K562 (cell line): ENCODE results near the gene PHACTR3.

ENCODE experiments used
- CTCF ChIP-seq, 3 experiments: IDR thresholded peaks in 2 of 3; conservative IDR thresholded peaks in 1 of 3; 2 replicates each; pipeline ENCODE4 v1.5.1; 2011 to 2012; ENCODE audit warnings: low read length in 3 of 3, mild to moderate bottlenecking in 3 of 3, control low read depth in 2 of 3, improper control_type of control experiment in 1 of 3, inconsistent platforms in 1 of 3, low read depth in 1 of 3, mixed read lengths in 1 of 3, moderate library complexity in 1 of 3; ENCODE audit not compliant: insufficient read depth in 2 of 3
- NFE2L1 ChIP-seq: fragments of 450-650 bp; IDR thresholded peaks from 2 replicates; pipeline ENCODE4 v1.6.1; 2016; ENCODE audit warnings: missing genetic modification characterization, low read depth, mild to moderate bottlenecking, missing compliant biosample characterization, moderate library complexity, borderline replicate concordance
- POLR2A ChIP-seq: fragments of 450-650 bp; conservative IDR thresholded peaks from 2 replicates; pipeline ENCODE4 v1.6.1; 2016
- SIN3B ChIP-seq: fragments of 450-650 bp; IDR thresholded peaks from 2 replicates; pipeline ENCODE4 v1.6.1; 2017; ENCODE audit warnings: low read depth, mild to moderate bottlenecking, moderate library complexity
- SMARCC2 ChIP-seq: fragments of 450-650 bp; IDR thresholded peaks from 2 replicates; pipeline ENCODE4 v1.6.1; 2017; ENCODE audit warnings: antibody characterized with exemption, moderate library complexity, mild to moderate bottlenecking, low read depth
- TGIF2 ChIP-seq: sonication (generic); formaldehyde crosslinking; IDR thresholded peaks from 2 replicates; pipeline ENCODE4 v1.8.1; 2022; ENCODE audit warnings: mild to moderate bottlenecking, missing genetic modification reagents, moderate library complexity

GRCh38 chr20:59810449-59811187 lies 206.3 kb downstream of the PHACTR3 start:
- no peak for TF ChIP-seq CTCF (IDR thresholded peaks at IDR 0.05 in 2 of 3, conservative IDR thresholded peaks at IDR 0.05 in 1 of 3; ENCODE audit: insufficient read depth in 2 of 3, low read depth in 1 of 3, low read length in 3 of 3)
- TF ChIP-seq SMARCC2, result no peak
- no peak for TF ChIP-seq SIN3B
- no peak for TF ChIP-seq TGIF2
- no peak for TF ChIP-seq POLR2A
- no peak for TF ChIP-seq NFE2L1 (tag)
